Measurements from ENCODE around the gene GPC6.

DNA sequence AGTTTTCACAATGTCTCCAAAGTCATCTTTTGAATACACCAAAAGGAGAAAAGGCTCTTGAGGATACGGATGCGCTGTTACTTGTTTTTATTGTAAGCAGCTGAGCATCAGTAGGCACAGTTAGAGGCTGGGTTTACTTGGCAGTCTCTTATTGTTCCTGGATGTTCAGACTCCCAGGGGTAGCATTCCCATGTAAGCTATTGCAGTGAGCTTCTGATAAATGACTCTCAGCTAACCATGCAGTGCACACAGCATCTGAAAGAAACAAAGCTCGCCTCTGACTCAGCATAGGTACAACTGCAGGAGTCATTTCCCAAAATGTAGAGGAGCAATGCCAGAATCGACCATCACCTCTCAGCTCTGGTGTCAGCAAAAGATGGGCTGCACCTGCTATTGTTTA lies 1168.1 kb downstream of the GPC6 start:
- TF ChIP-seq, protein P1, sequence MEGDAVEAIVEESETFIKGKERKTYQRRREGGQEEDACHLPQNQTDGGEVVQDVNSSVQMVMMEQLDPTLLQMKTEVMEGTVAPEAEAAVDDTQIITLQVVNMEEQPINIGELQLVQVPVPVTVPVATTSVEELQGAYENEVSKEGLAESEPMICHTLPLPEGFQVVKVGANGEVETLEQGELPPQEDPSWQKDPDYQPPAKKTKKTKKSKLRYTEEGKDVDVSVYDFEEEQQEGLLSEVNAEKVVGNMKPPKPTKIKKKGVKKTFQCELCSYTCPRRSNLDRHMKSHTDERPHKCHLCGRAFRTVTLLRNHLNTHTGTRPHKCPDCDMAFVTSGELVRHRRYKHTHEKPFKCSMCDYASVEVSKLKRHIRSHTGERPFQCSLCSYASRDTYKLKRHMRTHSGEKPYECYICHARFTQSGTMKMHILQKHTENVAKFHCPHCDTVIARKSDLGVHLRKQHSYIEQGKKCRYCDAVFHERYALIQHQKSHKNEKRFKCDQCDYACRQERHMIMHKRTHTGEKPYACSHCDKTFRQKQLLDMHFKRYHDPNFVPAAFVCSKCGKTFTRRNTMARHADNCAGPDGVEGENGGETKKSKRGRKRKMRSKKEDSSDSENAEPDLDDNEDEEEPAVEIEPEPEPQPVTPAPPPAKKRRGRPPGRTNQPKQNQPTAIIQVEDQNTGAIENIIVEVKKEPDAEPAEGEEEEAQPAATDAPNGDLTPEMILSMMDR (IDR thresholded peaks at IDR 0.05; ENCODE audit: low read length) = no peak
- TF ChIP-seq EZH2 (IDR thresholded peaks at IDR 0.05; ENCODE audit: borderline replicate concordance, low read length) = no peak

Data from OCI-LY1 (cell line).